GM18508 (cell line): ENCODE results near the gene ZBTB14.

Source experiments
- ATAC-seq: cut with Tn5 transposase; IDR thresholded peaks from one replicate; pipeline ENCODE4 v1.9.1; 2021; ENCODE audit warnings: moderate number of reproducible peaks; ENCODE audit not compliant: insufficient read depth, unreplicated experiment

The ZBTB14 gene

GRCh38 chr18:5294457-5295230, 882 bp downstream of the ZBTB14 start:
- no peak for ATAC-seq

- no peak for ATAC-seq
These were observed 1.4 kb downstream of the ZBTB14 start for GRCh38 chr18:5294113-5294456.

GRCh38 chr18:5288517-5288935, 7.0 kb downstream of the ZBTB14 start:
- peak; percentile 59 for ATAC-seq

- ATAC-seq = no peak
These were observed 7.7 kb downstream of the ZBTB14 start for GRCh38 chr18:5287854-5288253.

- no peak for ATAC-seq
These were observed 9.0 kb downstream of the ZBTB14 start for GRCh38 chr18:5286525-5286924.

GRCh38 chr18:5285326-5285725, 10.2 kb downstream of the ZBTB14 start:
- ATAC-seq = no peak

GRCh38 chr18:5284808-5285207, 10.7 kb downstream of the ZBTB14 start:
- ATAC-seq = no peak

- no peak for ATAC-seq
These were observed 12.8 kb downstream of the ZBTB14 start for GRCh38 chr18:5282770-5283169.

GRCh38 chr18:5276947-5277346, 18.6 kb downstream of the ZBTB14 start:
- no peak for ATAC-seq

GRCh38 chr18:5275872-5276271, 19.7 kb downstream of the ZBTB14 start:
- ATAC-seq = no peak

- ATAC-seq = no peak
These were observed 26.7 kb downstream of the ZBTB14 start for GRCh38 chr18:5268874-5269273.

- no peak for ATAC-seq
These were observed 28.8 kb downstream of the ZBTB14 start for GRCh38 chr18:5266721-5267120.

- ATAC-seq = peak; percentile 57
These were observed 41.6 kb downstream of the ZBTB14 start for GRCh38 chr18:5253910-5254309.

GRCh38 chr18:5251117-5251516, 44.4 kb downstream of the ZBTB14 start:
- ATAC-seq = no peak

GRCh38 chr18:5250603-5251002, 44.9 kb downstream of the ZBTB14 start:
- ATAC-seq = no peak

- no peak for ATAC-seq
These were observed 50.6 kb downstream of the ZBTB14 start for GRCh38 chr18:5244941-5245340.

- no peak for ATAC-seq
These were observed 56.1 kb downstream of the ZBTB14 start for GRCh38 chr18:5239447-5239846.
